ENCODE measurements around the gene PDX1.

Gene PDX1

DNA sequence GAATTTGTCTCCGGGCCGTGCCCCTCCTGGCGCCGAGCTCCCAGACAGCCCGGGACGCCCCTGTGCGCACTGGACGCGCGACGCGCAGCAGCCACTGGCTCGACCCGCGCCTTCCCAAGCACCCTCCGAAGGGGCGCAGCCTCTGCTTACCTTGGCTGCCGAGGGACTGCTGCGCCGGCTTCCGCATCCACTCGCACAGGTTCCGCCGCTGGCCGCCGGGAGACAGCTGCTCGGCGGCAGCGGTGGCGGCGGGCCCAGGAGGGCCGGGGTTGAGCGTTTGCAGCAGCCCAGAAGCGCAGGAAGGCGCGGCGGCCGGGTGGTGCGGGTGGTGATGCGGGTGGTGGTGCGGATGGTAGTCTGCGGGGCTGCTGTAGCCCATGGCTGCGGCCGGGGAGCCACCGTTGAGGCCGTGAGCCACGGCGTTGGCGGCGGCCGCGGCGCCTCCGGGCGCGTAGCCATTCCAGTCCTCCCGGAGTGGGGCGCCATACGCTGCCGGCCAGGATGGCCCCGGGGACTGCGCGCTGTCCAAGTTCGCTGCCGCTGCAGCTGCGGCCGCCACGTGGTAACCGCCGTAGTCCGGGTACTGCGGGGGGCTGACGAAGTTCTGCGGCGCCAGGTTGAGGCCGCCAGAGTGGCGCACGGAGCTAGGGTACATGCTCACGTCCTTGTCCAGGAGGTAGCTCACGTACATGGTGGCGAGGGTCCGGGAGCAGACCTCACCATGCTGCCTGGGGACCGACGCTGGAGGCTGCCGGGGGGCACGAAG is 48.7 kb downstream of the PDX1 start:
- ChIA-PET POLR2A (no interaction called here), CTCF (interaction anchor here (1.0 to 1.3 kb wide), 4 partner anchors 10 to 142 kb away, joined by 3 to 5 read pairs (median 4); no protein-coding TSS in a partner anchor)
- Histone ChIP-seq H3K27ac (ENCODE audit: extremely low read depth, low read depth, low read length) (peak overlapping the region; percentile 81; the same call in 1 of the 2 replicates), H3K36me3 (ENCODE audit: control insufficient read depth in 2 of 2, insufficient read depth in 1 of 2, low read length in 2 of 2) (peaks cover 0 to 14% of the 10 kb centered on the region in 2 experiments; a peak in 2 of 3 replicates), H3K4me1 (ENCODE audit: control insufficient read depth, insufficient read depth, low read length) (no peaks in the 10 kb centered on the region), H3K4me3 (ENCODE audit: low read depth, low read length) (peak overlapping the region; percentile 47), H3K9me3 (ENCODE audit: control insufficient read depth, insufficient read depth, low read depth, low read length) (no peaks in the 10 kb centered on the region)
- TF ChIP-seq ZNF561 (tag by site-specific recombination; IDR thresholded peaks at IDR 0.05; ENCODE audit: borderline replicate concordance), result no peak
- TF ChIP-seq ZIC2 (tag by site-specific recombination; IDR thresholded peaks at IDR 0.05), result peak; percentile 20; the same call in 1 of the 2 replicates
- no peak for TF ChIP-seq ZNF654 (tag by site-specific recombination; IDR thresholded peaks at IDR 0.05; ENCODE audit: low read depth)
- peak; percentile 73; the same call in 1 of the 2 replicates for TF ChIP-seq ZNF501 (tag by site-specific recombination; IDR thresholded peaks at IDR 0.05)
- TF ChIP-seq ZNF658 (tag by site-specific recombination; IDR thresholded peaks at IDR 0.05), result no peak
- TF ChIP-seq ZNF701 (tag by site-specific recombination; IDR thresholded peaks at IDR 0.05), result no peak
- TF ChIP-seq TCF7L2 (IDR thresholded peaks at IDR 0.05; ENCODE audit: borderline replicate concordance, low read depth, low read length), result no peak
- no peak for TF ChIP-seq ZNF146 (tag by site-specific recombination; IDR thresholded peaks at IDR 0.05)
- no peak for TF ChIP-seq ZNF530 (tag by site-specific recombination; IDR thresholded peaks at IDR 0.05; ENCODE audit: low read depth)
- peak; percentile 32 for TF ChIP-seq SCRT2 (tag by site-specific recombination; IDR thresholded peaks at IDR 0.05)
- no peak for TF ChIP-seq ZNF514 (tag by site-specific recombination; IDR thresholded peaks at IDR 0.05)
- no peak for TF ChIP-seq ZNF626 (tag by site-specific recombination; IDR thresholded peaks at IDR 0.05)
- no peak for TF ChIP-seq ZNF785 (tag by site-specific recombination; IDR thresholded peaks at IDR 0.05)
- TF ChIP-seq SP7 (tag by site-specific recombination; IDR thresholded peaks at IDR 0.05), result peak; percentile 31; the same call in 1 of the 2 replicates
- TF ChIP-seq, protein P1, sequence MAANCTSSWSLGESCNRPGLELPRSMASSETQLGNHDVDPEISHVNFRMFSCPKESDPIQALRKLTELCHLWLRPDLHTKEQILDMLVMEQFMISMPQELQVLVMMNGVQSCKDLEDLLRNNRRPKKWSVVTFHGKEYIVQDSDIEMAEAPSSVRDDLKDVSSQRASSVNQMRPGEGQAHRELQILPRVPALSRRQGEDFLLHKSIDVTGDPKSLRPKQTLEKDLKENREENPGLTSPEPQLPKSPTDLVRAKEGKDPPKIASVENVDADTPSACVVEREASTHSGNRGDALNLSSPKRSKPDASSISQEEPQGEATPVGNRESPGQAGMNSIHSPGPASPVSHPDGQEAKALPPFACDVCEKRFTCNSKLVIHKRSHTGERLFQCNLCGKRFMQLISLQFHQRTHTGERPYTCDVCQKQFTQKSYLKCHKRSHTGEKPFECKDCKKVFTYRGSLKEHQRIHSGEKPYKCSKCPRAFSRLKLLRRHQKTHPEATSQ (tag by site-specific recombination; IDR thresholded peaks at IDR 0.05), result peak; percentile 49; the same call in 1 of the 2 replicates
- TF ChIP-seq ZNF777 (tag by site-specific recombination; IDR thresholded peaks at IDR 0.05; ENCODE audit: borderline replicate concordance), result no peak
- TF ChIP-seq ZNF623 (tag by site-specific recombination; IDR thresholded peaks at IDR 0.05), result no peak
- TF ChIP-seq ZNF2 (tag by site-specific recombination; IDR thresholded peaks at IDR 0.05), result no peak; the same call in 1 of the 2 replicates
- TF ChIP-seq, protein P2, sequence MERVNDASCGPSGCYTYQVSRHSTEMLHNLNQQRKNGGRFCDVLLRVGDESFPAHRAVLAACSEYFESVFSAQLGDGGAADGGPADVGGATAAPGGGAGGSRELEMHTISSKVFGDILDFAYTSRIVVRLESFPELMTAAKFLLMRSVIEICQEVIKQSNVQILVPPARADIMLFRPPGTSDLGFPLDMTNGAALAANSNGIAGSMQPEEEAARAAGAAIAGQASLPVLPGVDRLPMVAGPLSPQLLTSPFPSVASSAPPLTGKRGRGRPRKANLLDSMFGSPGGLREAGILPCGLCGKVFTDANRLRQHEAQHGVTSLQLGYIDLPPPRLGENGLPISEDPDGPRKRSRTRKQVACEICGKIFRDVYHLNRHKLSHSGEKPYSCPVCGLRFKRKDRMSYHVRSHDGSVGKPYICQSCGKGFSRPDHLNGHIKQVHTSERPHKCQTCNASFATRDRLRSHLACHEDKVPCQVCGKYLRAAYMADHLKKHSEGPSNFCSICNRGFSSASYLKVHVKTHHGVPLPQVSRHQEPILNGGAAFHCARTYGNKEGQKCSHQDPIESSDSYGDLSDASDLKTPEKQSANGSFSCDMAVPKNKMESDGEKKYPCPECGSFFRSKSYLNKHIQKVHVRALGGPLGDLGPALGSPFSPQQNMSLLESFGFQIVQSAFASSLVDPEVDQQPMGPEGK (tag by site-specific recombination; IDR thresholded peaks at IDR 0.05), result peak; percentile 75; the same call in 1 of the 2 replicates
- no peak for TF ChIP-seq ZNF121 (tag by site-specific recombination; IDR thresholded peaks at IDR 0.05)
- TF ChIP-seq, protein P3, sequence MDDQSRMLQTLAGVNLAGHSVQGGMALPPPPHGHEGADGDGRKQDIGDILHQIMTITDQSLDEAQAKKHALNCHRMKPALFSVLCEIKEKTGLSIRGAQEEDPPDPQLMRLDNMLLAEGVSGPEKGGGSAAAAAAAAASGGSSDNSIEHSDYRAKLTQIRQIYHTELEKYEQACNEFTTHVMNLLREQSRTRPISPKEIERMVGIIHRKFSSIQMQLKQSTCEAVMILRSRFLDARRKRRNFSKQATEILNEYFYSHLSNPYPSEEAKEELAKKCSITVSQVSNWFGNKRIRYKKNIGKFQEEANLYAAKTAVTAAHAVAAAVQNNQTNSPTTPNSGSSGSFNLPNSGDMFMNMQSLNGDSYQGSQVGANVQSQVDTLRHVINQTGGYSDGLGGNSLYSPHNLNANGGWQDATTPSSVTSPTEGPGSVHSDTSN (CRISPR knock-in tag; IDR thresholded peaks at IDR 0.05), result peak; percentile 59; the same call in 1 of the 2 replicates
- TF ChIP-seq ZNF394 (tag by site-specific recombination; IDR thresholded peaks at IDR 0.05; ENCODE audit: borderline replicate concordance), result peak; percentile 22; the same call in 1 of the 2 replicates
- no peak for TF ChIP-seq PRDM1 (tag by site-specific recombination; IDR thresholded peaks at IDR 0.05)
- TF ChIP-seq, protein P4, sequence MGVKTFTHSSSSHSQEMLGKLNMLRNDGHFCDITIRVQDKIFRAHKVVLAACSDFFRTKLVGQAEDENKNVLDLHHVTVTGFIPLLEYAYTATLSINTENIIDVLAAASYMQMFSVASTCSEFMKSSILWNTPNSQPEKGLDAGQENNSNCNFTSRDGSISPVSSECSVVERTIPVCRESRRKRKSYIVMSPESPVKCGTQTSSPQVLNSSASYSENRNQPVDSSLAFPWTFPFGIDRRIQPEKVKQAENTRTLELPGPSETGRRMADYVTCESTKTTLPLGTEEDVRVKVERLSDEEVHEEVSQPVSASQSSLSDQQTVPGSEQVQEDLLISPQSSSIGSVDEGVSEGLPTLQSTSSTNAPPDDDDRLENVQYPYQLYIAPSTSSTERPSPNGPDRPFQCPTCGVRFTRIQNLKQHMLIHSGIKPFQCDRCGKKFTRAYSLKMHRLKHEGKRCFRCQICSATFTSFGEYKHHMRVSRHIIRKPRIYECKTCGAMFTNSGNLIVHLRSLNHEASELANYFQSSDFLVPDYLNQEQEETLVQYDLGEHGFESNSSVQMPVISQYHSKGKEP (tag by site-specific recombination; IDR thresholded peaks at IDR 0.05), result no peak
- peak; percentile 39; the same call in 1 of the 2 replicates for TF ChIP-seq KLF16 (tag by site-specific recombination; IDR thresholded peaks at IDR 0.05)
- TF ChIP-seq GLI4 (tag by site-specific recombination; IDR thresholded peaks at IDR 0.05), result peak; percentile 54; the same call in 1 of the 2 replicates
- TF ChIP-seq YY1 (tag by site-specific recombination; IDR thresholded peaks at IDR 0.05), result peak; percentile 68; the same call in 1 of the 2 replicates
- TF ChIP-seq, protein P5, sequence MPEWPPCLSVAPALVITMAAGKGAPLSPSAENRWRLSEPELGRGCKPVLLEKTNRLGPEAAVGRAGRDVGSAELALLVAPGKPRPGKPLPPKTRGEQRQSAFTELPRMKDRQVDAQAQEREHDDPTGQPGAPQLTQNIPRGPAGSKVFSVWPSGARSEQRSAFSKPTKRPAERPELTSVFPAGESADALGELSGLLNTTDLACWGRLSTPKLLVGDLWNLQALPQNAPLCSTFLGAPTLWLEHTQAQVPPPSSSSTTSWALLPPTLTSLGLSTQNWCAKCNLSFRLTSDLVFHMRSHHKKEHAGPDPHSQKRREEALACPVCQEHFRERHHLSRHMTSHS (tag by site-specific recombination; IDR thresholded peaks at IDR 0.05), result no peak
- no peak for TF ChIP-seq MYNN (tag by site-specific recombination; IDR thresholded peaks at IDR 0.05; ENCODE audit: borderline replicate concordance)
- peak; percentile 28; the same call in 1 of the 2 replicates for TF ChIP-seq ZBTB8A (tag by site-specific recombination; IDR thresholded peaks at IDR 0.05)
- TF ChIP-seq ZNF792 (tag by site-specific recombination; IDR thresholded peaks at IDR 0.05), result peak; percentile 41; the same call in 1 of the 2 replicates
- peak; percentile 60; the same call in 1 of the 2 replicates for TF ChIP-seq YY2 (tag by site-specific recombination; IDR thresholded peaks at IDR 0.05)

Measured in HEK293 (cell line).